Neural crest cell (in vitro differentiated cells): Measurements from ENCODE around the gene TFEB. TPM values are rescaled to one million over a fixed set of nuclear protein-coding genes. Genes with fewer than 3 reads are reported as not detected.

Experiments
- DNase-seq: peaks from one replicate; pipeline ENCODE4 v3.0.0; 2021; ENCODE audit warnings: low read depth, mixed read lengths, low spot score
- H3K27ac Mint-ChIP-seq: one replicate; pipeline ENCODE4 v1.8.0; 2021; ENCODE audit warnings: mild to moderate bottlenecking, mixed read lengths; ENCODE audit not compliant: unreplicated experiment
- H3K27me3 Mint-ChIP-seq: 2 replicates; pipeline ENCODE4 v1.8.0; 2021; ENCODE audit warnings: low read depth, mild to moderate bottlenecking, mixed read lengths
- H3K36me3 Mint-ChIP-seq: 2 replicates; pipeline ENCODE4 v1.8.0; 2021; ENCODE audit warnings: low read depth, mild to moderate bottlenecking, mixed read lengths
- H3K4me1 Mint-ChIP-seq: 2 replicates; pipeline ENCODE4 v1.8.0; 2021; ENCODE audit warnings: mixed read lengths
- H3K4me3 Mint-ChIP-seq: one replicate; pipeline ENCODE4 v1.8.0; 2021; ENCODE audit warnings: mild to moderate bottlenecking, mixed read lengths
- H3K9me3 Mint-ChIP-seq: 2 replicates; pipeline ENCODE4 v1.8.0; 2021; ENCODE audit warnings: mixed read lengths
- total RNA-seq: library from RNA; stranded (reverse); gene quantifications from 2 replicates; pipeline ENCODE4 v1.2.1, GENCODE V29; 2021
- TF ChIP-seq, protein P1 (sequence below): fragments of 200-600 bp; sonication (generic); conservative IDR thresholded peaks from 2 replicates; pipeline ENCODE4 v1.5.0; 2021; ENCODE audit warnings: antibody characterized with exemption, mild to moderate bottlenecking

Gene TFEB
- total RNA-seq, 1 donor from 2014 or later = 1.3 TPM

DNA sequence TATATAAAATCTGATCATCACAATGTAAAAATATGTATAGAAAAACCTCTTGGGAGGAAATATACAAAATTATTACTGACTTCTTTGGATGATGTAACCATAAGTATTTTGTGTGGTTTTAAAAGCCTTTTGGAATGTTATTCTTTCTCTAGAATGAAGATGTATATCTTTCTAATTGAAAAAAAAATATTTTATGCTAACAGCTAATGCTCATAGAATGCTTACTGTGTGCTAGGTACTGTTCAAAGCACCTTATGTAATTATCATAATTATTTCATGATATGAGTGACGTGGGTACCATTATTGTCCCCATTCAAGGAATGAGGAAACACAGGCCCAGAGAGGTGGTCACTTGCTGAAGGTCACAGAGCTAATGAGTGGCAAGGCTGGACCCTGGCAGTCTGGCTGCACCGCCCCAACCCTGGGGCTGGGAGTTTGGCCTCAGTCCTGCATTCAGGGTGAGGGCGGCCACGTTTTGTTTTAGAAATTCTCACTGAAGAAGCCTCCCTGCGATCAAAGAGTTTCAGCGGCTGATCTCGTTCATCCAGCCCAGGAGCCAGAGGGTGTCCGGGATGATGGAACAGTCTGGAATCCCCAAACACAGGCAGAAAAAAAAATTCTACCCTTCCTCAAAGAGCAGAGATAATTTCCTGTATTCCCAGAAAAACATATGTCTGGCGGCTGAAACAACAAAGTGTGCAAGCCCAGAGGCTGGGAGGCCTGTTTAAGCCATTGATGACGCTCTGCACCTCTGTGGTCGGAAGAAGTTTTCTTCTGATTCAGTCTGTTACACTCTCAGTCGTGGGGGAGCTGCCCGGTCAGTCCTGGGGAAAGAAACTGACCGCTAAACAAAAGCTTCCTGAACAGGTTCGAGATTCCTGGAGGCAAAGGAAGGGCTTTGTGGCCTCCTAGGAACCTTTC lies 37.3 kb downstream of the TFEB start:
- no peak overlapping the region for H3K4me3 Mint-ChIP-seq
- peaks cover 27% of the 10 kb centered on the region for H3K4me1 Mint-ChIP-seq

DNA sequence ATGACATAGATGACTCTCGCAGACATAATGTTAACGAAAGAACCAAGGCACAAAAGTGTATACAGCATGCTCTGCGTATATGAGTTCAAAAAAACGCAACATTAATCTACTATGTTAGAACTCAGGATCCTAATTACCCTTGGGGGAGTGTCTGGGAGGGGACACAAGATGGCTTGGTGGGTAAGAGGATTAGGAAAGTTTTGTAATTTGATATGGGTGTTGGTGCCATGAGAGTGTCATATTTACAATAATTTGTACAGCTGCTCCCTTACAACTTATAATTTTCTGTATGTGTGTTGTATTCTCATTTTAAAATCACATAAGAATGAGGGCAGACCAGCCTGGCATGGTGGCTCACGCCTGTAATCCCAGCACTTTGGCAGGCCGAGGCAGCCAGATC lies 38.6 kb downstream of the TFEB start:
- no peak overlapping the region for H3K27ac Mint-ChIP-seq
- H3K27me3 Mint-ChIP-seq = peaks cover 2% of the 10 kb centered on the region
- H3K9me3 Mint-ChIP-seq = no peaks in the 10 kb centered on the region
- no peaks in the 10 kb centered on the region for H3K36me3 Mint-ChIP-seq
- DNase-seq = no peak
- TF ChIP-seq, protein P1, sequence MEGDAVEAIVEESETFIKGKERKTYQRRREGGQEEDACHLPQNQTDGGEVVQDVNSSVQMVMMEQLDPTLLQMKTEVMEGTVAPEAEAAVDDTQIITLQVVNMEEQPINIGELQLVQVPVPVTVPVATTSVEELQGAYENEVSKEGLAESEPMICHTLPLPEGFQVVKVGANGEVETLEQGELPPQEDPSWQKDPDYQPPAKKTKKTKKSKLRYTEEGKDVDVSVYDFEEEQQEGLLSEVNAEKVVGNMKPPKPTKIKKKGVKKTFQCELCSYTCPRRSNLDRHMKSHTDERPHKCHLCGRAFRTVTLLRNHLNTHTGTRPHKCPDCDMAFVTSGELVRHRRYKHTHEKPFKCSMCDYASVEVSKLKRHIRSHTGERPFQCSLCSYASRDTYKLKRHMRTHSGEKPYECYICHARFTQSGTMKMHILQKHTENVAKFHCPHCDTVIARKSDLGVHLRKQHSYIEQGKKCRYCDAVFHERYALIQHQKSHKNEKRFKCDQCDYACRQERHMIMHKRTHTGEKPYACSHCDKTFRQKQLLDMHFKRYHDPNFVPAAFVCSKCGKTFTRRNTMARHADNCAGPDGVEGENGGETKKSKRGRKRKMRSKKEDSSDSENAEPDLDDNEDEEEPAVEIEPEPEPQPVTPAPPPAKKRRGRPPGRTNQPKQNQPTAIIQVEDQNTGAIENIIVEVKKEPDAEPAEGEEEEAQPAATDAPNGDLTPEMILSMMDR = no peak
- H3K4me1 Mint-ChIP-seq = peaks cover 27% of the 10 kb centered on the region
- H3K4me3 Mint-ChIP-seq = no peak overlapping the region

More for the DNA sequence above, 37.3 kb downstream of the TFEB start:
- Mint-ChIP-seq H3K27ac (peak overlapping the region; percentile 37), H3K36me3 (no peaks in the 10 kb centered on the region), H3K9me3 (no peaks in the 10 kb centered on the region), H3K27me3 (peaks cover 2% of the 10 kb centered on the region)
- TF ChIP-seq, protein P1 = no peak
- DNase-seq = no peak

DNA sequence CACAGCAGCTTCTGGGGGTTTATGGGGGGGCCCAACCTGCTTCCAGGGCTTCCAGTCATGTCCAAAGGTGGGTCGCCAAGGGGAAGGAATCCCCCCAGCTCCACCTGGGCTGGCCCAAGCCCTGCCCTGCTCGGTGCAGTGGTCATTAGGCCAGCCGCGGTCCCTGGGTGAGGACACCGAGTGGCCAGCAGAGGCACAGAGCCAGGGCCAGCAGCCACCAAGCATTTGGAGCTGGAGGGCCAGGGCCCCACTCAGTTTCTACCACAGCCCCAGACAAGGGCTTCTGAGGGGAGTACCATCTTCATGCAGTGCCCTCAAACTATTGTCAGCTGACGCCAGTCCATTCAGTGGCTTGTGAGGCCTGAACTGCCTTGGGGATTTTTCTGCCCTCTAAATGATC lies 39.6 kb downstream of the TFEB start:
- H3K27ac Mint-ChIP-seq = no peak overlapping the region
- no peaks in the 10 kb centered on the region for H3K36me3 Mint-ChIP-seq
- peaks cover 5% of the 10 kb centered on the region for H3K27me3 Mint-ChIP-seq
- TF ChIP-seq, protein P1 = no peak
- no peaks in the 10 kb centered on the region for H3K9me3 Mint-ChIP-seq
- peaks cover 20% of the 10 kb centered on the region for H3K4me1 Mint-ChIP-seq
- H3K4me3 Mint-ChIP-seq = no peak overlapping the region
- DNase-seq = no peak

DNA sequence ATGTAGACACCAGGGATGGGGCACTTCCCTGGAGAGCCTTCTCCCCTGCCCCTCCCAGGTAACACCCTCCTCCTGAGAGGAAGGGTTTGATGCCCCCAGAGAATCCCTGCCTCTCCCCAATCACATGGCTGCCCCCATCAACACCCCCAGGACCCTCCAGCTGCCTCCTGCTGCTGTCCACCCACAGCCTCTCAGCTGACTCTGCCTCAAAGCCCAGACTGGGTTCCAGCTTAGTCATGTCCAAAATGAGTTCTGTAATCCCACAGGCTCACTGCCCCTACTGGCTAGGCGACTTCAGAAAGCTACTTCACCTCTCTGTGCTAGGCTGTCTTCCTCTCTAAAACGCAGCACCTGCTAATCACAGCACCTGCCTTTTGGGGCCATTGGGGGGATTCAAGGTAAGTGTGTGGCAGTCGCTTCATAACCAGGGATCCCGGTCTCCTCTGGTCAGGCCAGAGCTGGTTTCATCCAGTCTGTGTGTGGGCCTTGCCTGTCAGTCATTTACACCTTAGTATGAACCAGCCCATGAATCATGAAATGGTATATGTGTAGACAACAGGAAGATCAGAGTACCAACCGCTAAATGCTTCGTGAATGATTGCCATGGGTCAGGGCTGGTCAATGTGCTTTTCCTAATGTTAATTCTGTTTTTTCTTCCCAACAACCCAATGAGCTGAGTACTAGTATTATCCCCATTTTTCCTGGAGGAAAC lies 40.4 kb downstream of the TFEB start:
- DNase-seq = no peak
- TF ChIP-seq, protein P1 = no peak
- H3K27ac Mint-ChIP-seq = no peak overlapping the region

DNA sequence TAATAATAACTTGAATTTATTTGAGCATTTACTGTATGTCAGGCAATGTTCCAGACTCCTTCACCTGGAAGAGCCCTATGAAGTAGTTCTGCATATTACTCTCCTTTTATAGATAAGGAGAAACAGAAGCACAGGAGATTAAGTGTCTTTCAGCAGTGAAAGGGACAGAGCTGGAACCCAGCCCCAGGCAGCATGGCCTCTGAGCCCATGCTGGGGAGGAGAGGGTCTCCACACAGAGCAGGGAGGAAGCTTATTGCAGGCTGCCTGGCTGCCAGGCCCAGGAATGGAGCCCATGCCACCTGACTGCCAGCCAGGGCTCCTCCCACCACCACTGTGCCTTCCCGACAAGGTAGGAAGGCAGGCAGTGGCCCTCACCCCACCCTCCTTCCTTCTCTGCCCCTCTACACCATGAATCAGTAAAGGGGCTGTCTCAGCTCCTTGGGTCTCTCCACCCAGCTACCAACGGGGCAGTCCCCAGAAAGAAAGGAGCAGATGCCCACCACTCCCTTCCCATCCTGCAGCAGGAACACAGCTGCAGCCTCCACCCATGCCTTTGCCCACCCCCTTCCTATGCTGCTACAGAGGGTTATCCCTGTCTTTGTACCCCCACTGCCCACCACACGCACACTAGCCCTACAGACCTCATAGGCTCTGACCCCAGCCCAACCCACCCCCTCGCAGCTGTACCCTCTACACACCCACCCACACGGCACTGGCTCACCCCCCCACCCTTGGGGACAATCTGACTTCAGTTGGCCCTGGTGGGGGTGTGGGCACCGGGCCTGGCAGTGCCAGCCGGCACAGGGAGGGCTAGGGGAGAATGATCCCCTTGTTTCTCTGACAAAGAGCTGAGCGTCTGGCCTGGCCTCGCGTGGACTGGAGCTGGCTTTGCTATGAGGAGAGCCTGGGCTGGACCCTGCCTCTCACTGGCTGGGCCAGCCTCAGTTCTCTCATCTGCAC lies 41.8 kb downstream of the TFEB start:
- Mint-ChIP-seq H3K9me3 (no peaks in the 10 kb centered on the region), H3K4me3 (no peak overlapping the region), H3K27me3 (peaks cover 5% of the 10 kb centered on the region), H3K36me3 (no peaks in the 10 kb centered on the region), H3K27ac (no peak overlapping the region), H3K4me1 (peaks cover 6% of the 10 kb centered on the region)
- TF ChIP-seq, protein P1 = no peak
- DNase-seq = no peak

More for the DNA sequence above, 40.4 kb downstream of the TFEB start:
- Mint-ChIP-seq H3K4me1 (peaks cover 15% of the 10 kb centered on the region), H3K27me3 (peaks cover 5% of the 10 kb centered on the region), H3K4me3 (no peak overlapping the region), H3K9me3 (no peaks in the 10 kb centered on the region), H3K36me3 (no peaks in the 10 kb centered on the region)
